HG03066 (cell line): Measurements from ENCODE around the gene PPIA.
"Not testable (repeated sequence)": the region's sequence is repeated elsewhere in the genome, so short reads cannot be mapped to it uniquely, and the experiment has no call there.

Experiments
- ATAC-seq: cut with Tn5 transposase; IDR thresholded peaks from one replicate; pipeline ENCODE4 v1.9.1; 2021; ENCODE audit warnings: low read depth; ENCODE audit not compliant: unreplicated experiment

Gene PPIA

DNA sequence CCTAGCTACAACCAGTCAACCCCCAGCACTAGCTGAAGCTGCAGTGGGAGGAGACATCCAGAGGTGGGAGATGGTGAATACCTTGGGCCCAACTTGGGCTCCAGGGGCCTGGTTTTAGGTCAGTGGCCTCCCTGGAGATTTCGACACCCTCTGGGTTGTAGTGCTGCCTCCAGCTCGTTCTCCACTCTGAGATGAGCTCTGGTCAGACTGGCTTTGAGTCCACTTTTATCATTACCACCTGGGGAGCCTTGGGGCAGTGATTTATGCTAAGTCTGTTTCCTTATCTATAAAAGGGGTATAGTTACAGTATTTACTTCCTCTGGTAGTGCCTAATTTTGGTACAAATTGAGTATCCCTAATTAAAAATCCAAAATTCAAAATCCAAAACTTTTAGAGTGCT, 22.8 kb downstream of the PPIA start:
- ATAC-seq, result no peak

DNA sequence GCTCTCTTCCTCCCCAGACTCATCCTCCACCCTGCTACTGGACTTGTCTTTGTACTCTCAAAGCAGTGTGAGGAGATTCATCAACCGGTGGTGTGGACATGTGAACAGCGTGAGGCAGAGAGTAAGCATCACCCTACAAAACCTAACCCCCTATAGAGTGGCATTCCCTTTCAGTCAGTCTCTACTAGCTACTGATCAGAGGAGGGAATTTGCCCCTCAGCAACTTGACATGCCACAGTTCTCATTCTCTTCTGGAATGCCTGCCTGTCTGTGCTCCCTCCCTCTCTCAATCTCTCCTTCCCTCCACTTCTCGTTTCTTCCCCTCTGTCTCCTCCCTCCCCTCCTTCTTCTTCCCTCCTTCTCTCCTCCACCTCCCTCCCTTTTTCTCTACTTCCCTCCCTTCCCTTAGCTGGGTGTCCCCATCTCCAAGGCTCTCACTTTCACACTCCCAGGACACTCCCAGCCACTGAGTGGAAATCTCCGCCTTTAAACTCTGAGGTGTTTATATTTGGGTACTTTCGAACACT, 26.8 kb downstream of the PPIA start:
- no peak for ATAC-seq

DNA sequence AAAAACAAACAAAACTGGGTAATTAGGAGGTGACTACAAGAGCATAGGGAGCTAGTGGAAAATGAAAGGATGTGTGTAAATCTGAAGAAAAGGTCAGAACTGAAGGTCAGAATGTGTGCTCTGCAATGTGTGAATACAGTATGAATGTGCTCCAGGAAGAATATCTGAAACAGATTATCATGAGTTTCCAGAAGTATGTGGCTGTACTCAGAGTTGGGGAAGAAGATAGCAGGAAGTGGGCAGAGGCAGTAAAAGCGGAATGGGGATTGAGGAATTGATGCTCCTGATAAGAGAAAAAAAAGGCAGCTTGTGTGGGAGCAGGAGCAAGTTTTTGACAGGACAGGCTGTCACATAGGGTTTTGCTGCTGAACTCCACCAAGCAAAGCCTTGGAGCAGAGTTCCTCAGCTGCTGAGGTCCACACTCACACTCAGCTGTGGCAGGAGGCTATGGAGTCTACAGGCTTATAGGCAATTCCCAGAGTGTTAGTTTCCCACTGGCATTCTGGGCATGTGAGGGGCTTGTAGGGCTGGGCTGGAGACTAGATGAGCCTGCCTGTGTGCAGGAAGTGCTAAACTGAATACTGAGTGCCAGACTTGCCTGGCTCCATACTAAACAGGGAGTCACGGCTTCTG, 28.5 kb downstream of the PPIA start:
- ATAC-seq, result no peak

DNA sequence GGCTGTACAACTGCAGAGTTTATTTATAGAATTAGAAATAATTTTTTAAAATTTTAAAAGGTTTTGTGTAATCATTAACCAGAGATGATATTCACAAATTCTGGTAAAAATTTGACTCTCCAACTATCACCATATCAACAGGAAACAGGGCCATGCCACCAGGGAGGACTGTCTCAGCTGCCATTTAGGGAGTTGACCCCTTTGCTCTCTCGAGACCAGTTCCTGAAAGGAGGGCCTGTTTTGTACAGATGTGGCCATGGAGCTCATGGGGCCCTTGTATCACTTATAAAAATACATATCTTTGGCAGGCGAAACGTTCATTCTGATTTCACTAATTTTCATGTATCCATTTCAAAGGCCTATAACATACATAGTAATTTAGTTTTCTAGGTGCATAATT, 31.1 kb downstream of the PPIA start:
- ATAC-seq, result no peak

DNA sequence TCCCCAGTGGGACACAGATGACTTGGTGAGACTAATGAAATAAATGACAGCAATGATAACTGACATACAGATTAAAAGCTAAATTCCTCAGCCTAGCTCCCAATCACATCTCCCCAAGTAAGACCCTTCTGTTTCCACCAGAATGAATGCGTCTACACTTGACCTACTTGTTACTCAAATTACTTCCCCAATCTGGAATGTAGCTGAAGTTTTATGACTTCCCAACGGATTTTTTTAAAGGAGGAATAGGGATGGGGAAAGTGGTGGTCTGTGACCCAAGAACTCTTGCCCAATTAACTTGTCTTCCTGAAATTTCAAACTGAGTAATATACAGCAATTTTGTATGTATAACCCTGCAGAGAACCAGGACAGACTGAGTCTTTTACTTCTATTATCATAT, 42.3 kb downstream of the PPIA start:
- ATAC-seq, result no peak

DNA sequence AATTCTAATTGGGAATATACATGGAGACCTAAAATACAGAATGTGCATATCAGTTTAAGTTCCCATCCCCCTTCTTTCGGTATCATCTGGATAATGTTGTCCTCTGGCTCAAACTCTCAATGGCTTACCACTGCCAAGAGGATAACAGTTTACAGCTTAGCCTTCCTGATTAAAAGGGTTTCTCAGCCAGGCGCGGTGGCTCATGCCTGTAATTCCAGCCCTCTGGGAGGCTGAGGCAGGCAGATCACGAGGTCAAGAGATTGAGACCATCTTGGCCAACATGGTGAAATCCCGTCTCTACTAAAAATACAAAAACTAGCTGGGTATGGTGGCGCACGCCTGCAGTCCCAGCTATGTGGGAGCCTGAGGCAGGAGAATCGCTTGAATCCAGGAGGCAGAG, 46.2 kb downstream of the PPIA start:
- not testable (repeated sequence) for ATAC-seq

DNA sequence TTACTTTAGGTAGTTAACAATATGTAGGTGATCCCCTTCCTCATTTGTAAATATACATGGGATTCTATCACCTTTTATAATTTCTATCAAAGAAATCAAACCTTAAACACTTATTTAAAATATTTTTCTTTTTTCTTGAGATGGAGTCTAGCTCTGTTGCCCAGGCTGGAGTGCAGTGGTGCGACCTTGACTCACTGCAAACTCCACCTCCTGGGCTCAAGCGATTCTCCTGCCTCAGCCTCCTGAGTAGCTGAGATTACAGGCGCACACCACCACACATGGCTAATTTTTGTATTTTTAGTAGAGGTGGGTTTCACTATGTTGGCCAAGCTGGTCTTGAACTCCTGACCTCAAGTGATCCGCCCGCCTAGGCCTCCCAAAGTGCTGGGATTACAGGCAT, 47.0 kb downstream of the PPIA start:
- ATAC-seq, result not testable (repeated sequence)

DNA sequence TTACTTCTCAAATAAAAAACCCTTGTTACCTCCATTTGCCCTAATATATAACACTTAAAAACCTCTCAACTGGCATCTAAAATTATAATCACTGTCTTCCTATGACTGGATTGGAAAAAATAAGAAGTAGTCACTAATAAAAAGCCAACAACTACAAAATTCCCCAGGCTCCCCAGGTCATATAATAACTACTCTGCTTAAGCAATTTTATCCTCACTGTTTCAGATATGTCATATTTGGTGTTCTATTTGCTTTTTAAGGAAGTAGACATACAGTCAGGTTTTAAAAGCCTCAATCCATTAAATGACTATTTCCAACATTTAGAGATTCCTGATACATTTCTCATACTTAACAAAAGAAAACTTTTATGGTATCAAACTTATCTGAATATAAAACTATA, 49.0 kb downstream of the PPIA start:
- ATAC-seq, result no peak

DNA sequence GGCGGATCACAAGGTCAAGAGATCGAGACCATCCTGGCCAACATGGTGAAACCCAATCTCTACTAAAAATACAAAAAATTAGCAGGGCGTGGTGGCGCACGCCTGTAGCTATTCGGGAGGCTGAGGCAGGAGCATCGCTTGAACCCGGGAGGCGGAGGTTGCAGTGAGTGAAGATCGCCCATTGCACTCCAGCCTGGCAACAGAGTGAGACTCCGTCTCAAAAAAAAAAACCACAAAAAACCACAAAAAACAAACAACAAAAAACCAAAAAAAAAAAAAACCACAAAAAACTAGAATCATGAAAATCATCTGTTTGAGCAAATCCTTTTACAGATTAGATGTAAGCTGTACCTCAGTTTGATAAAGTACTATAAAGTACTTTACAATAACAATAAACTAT, 49.9 kb downstream of the PPIA start:
- ATAC-seq, result not testable (repeated sequence)

DNA sequence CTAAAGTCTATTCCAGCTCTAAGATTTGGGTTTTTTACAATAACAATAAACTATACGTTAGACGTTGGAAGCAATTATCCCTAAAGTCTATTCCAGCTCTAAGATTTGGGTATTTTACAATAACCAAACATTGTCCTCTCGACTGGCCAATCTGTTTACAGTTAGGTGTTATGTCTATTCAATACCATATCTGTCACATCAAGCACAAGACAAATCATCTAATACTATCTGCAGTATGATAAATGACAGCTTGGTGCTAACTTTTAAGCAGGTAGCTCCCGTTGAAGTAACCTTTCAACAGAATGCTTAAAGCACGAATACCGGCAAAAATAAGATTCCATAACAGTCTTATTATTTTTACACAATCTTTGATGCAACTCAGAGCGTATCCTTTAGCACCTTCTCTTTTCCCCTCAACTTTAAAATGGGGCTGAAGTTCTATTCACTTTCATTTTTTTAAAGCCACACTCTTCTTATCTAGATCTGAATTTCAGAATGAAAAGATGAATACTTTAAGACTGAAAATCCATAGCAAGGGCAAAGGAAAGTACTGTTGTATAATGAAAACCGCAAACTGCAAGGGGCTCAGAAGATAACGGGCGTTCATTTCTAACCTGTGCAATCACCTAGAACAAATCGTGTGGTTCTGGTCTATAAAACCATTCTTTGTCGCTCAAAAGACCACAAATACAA, 50.5 kb downstream of the PPIA start:
- no peak for ATAC-seq

DNA sequence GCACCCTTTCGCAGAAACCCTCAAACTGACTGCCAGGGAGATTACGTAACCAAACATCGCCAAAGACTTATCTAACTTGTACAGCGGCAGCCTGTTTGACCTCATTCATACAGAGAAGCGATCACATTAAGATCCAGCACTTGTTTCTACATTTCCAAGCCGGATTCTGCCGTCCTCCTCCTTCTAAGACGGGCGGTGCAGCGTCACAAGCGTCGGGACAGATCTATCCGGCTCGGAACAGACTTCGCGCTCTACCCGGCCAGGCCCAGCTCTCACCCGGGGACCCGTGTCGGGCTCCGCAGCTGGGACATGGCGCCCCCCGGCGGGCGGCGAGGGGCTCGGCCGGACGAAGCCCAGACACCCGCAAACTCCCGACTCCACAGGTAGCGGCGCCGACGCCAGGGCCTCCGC, 51.0 kb downstream of the PPIA start:
- peak; percentile 65 for ATAC-seq

DNA sequence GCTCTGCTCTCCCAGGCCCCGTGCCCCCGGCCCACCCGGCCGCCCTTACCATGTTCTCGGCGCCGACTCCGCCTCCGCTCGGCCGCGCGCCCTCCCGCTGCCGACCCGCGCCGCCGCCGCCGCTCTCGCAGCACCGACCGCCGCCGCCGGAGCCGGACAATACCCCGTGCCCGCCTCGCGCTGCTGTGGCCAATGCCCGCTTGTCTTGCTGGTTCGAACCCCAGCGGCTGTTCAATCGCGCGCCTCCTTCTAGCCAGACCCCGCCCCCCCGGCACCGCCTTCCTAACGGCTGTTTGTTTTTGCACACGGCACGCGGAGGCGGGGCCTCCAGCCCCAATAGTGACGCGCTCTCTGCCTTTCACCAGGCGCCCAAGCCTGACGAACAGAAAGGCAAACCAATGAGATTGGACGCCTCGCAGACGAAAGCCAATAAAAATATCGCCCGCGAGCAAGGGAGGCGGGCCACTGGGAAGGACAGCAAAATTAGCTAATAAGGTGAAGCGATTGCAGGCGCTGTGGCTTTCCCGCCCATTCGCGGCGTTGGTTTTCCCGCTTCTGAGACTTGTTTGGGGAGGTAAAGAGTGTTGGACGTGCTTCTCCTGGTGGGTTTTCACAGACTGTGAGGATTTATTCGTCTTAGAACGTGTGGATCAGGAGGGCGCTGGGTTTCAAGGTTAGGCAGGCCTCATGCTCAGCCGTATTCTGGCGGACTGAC, 51.6 kb downstream of the PPIA start, which contains the start of gene H2AZ2:
Gene H2AZ2 (minus strand): TSS at position 168 of the 715 bp plus-strand sequence. CDS start 116 bp downstream, at position 52.
- peak; percentile 82 for ATAC-seq

DNA sequence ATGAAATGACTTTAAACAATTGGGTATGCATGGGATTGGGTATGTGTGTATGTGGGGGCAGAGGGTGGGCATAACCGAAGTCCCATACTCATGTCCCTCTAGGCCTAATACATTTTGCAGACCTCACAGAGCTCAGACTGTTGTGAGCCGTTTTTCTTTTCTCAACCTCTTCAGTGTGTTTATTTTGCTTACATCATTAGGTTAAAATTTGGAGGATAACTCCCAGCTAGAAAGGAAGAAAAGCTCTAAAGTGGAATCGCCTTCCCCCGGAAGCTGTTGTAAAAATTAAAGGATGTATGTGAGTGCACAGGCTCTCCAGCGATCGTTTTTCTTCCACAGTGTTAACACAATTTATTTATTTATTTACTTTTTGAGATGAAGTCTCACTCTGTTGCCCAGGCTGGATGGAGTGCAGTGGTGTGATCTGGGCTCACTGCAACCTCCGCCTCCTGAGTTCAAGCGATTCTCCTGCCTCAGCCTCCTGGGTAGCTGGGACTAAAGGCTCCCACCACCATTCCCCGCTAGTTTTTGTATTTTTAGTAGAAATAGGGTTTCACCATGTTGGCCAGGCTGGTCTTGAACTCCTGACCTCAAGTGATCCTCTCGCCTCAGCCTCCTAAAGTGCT, 52.9 kb downstream of the PPIA start:
- no peak for ATAC-seq

DNA sequence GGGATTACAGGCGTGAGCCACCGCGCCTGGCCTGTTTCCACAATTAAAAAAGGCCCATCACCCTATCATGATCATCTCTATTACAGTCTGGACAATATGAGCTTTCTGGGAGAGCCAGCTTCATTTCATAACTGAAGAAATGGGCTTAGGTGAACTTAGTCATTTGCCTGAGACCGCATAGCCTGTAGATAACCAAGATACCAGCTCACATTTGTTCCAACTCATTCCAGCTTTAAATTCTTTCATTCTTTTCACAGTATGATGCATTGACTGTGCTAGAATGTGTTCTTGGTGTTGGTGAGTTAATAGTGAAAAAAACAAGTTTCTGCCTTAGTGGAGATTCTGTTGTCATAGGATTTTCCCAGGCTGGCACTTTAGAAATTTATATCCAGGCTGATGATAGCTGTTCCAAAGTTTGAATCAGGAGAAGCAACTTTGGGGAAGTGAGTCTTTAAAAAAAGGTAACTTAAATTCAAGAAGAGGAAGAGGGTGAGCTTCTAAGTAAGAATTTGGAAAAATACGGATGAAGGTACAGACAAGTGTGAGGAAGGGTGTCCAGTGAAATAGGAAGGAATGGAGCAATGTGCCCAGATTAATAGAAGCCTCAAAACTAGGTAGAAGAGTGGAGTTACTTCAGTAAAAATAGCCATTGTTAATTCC, 53.5 kb downstream of the PPIA start:
- no peak for ATAC-seq

DNA sequence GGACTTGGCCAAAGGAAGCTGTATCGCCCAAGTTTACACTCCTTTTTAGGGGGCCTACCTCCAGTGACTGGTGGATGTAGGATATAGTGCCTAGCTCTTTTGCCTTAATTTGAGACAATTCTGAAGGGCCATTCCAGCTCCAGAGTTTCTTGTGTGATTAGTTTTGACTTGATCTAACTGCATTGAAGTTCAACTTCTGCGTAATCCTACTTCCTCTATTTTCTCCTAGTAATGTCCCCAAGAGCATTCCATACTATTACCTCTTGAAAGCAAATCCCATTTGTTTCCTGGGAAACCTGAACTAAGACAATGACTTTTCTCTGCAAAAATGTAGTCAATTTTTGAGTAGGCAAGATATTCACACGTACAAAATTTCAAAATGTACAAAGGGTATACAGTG, 56.1 kb downstream of the PPIA start:
- ATAC-seq, result no peak
